HCT116 (cell line): ENCODE results near the gene MTARC2. TPM values are rescaled to one million over a fixed set of nuclear protein-coding genes. Genes with fewer than 3 reads are reported as not detected.

Experiments
- ATAC-seq: fragments of 200-7000 bp; cut with Tn5 transposase; 2 replicates; pipeline ENCODE4 v1.9.1; 2020; ENCODE audit warnings: mild to moderate bottlenecking, moderate library complexity
- BruUV-seq: library from RNA; stranded (reverse); fragments of 400-500 nt; replicated peaks from 2 replicates; lab custom pipeline; 2021; lab: Mats Ljungman, UMichigan
- CTCF ChIA-PET: fragments of 300-600 bp; sonication (Branson Sonifier 250); formaldehyde crosslinking; loops from one replicate; lab custom pipeline; 2021; ENCODE audit warnings: antibody characterized with exemption; lab: Charles Lee
- POLR2A ChIA-PET: fragments of 300-600, 350-600 bp; sonication (Branson Sonifier 250); formaldehyde crosslinking; loops from one replicate; lab custom pipeline; 2021; ENCODE audit warnings: antibody characterized with exemption; lab: Charles Lee
- RAD21 ChIA-PET, 2 experiments: fragments of 300-600 bp; sonication (Branson Sonifier 250); formaldehyde crosslinking; loops; one replicate each; lab custom pipeline; 2023; ENCODE audit warnings: low total read pairs in 2 of 2; ENCODE audit not compliant: uncharacterized antibody in 2 of 2, unreplicated experiment in 2 of 2, low non-redundant PET in 1 of 2; lab: Charles Lee
- DNase-seq: peaks from one replicate; pipeline ENCODE4 v3.0.0-alpha.2; 2010; ENCODE audit warnings: low read depth, low spot score
- H2AFZ ChIP-seq: fragments of 200-600 bp; shearing (Covaris generic), sonication (generic); 2 replicates; pipeline ENCODE4 v1.6.1; 2017; ENCODE audit warnings: low read depth, mixed run types, mixed read lengths, antibody characterized with exemption, low read length; ENCODE audit not compliant: poor library complexity, severe bottlenecking
- H3K27ac ChIP-seq: 2 replicates; pipeline ENCODE4 v1.5.1; 2012; ENCODE audit warnings: low read depth, low read length
- H3K27me3 ChIP-seq: fragments of 200-600 bp; sonication (generic); 2 replicates; pipeline ENCODE4 v1.6.1; 2016; ENCODE audit warnings: mixed run types, low read length, mixed read lengths; ENCODE audit not compliant: insufficient read depth
- H3K36me3 ChIP-seq, 2 experiments: fragments of 200-500 bp in 1 of 2; fragments of 200-600 bp in 1 of 2; sonication (Bioruptor generic) in 1 of 2; sonication (generic) in 1 of 2; 2 replicates each; pipeline versions ENCODE4 v1.5.1 to v1.6.1; 2014 to 2016; ENCODE audit warnings: low read length in 2 of 2, inconsistent platforms in 1 of 2, mixed read lengths in 1 of 2, mixed run types in 1 of 2; ENCODE audit not compliant: insufficient read depth in 2 of 2, control insufficient read depth in 1 of 2
- H3K4me1 ChIP-seq, 2 experiments: fragments of 200-600 bp in 1 of 2; sonication (generic) in 1 of 2; 2 replicates each; pipeline versions ENCODE4 v1.5.1 to v1.6.1; 2012 to 2017; ENCODE audit warnings: low read length in 2 of 2, inconsistent platforms in 1 of 2, mild to moderate bottlenecking in 1 of 2, mixed read lengths in 1 of 2, mixed run types in 1 of 2, moderate library complexity in 1 of 2; ENCODE audit not compliant: insufficient read depth in 2 of 2, control insufficient read depth in 1 of 2
- H3K4me2 ChIP-seq: fragments of 200-600 bp; sonication (generic); 2 replicates; pipeline ENCODE4 v1.6.1; 2017; ENCODE audit warnings: mixed run types, low read length, mixed read lengths
- H3K4me3 ChIP-seq, 2 experiments: fragments of 200-600 bp in 1 of 2; sonication (generic) in 1 of 2; replicated peaks in 1 of 2; 2 replicates each; pipeline ENCODE4 v1.5.1; 2011 to 2016; ENCODE audit warnings: low read length in 2 of 2, control low read depth in 1 of 2, low read depth in 1 of 2, mild to moderate bottlenecking in 1 of 2, mixed read lengths in 1 of 2, mixed run types in 1 of 2
- H3K79me2 ChIP-seq: fragments of 200-600 bp; sonication (generic); 2 replicates; pipeline ENCODE4 v1.6.1; 2017; ENCODE audit warnings: mild to moderate bottlenecking, mixed run types, low read length, moderate library complexity, mixed read lengths; ENCODE audit not compliant: insufficient read depth
- H3K9ac ChIP-seq: fragments of 200-600 bp; sonication (generic); 2 replicates; pipeline ENCODE4 v1.6.1; 2016; ENCODE audit warnings: low read length, mixed read lengths
- H3K9me2 ChIP-seq: fragments of 200-600 bp; sonication (generic), shearing (Covaris generic); 2 replicates; pipeline ENCODE4 v1.6.1; 2017; ENCODE audit warnings: mixed run types, mild to moderate bottlenecking, moderate library complexity; ENCODE audit not compliant: insufficient read depth
- H3K9me3 ChIP-seq, 2 experiments: fragments of 200-500 bp in 1 of 2; fragments of 200-600 bp in 1 of 2; sonication (Bioruptor generic) in 1 of 2; sonication (generic) in 1 of 2; 2 replicates each; pipeline ENCODE4 v1.6.1; 2014 to 2017; ENCODE audit warnings: low read length in 2 of 2, mixed read lengths in 2 of 2, inconsistent platforms in 1 of 2, low read depth in 1 of 2, mild to moderate bottlenecking in 1 of 2, mixed run types in 1 of 2, moderate library complexity in 1 of 2; ENCODE audit not compliant: control insufficient read depth in 1 of 2, insufficient read depth in 1 of 2
- H4K20me1 ChIP-seq: fragments of 200-600 bp; sonication (generic), shearing (Covaris generic); 2 replicates; pipeline ENCODE4 v1.6.1; 2017; ENCODE audit warnings: mixed run types, mild to moderate bottlenecking, moderate library complexity; ENCODE audit not compliant: insufficient read depth
- CBX3 ChIP-seq: IDR thresholded peaks from 2 replicates; pipeline ENCODE4 v1.6.1; 2012; ENCODE audit warnings: low read depth
- CEBPB ChIP-seq: IDR thresholded peaks from 2 replicates; pipeline ENCODE4 v1.6.1; 2012; ENCODE audit warnings: low read depth
- CTCF ChIP-seq, 3 experiments: fragments of 200-600 bp in 1 of 3; sonication (generic) in 1 of 3; IDR thresholded peaks in 2 of 3; conservative IDR thresholded peaks in 1 of 3; 2 replicates each; pipeline ENCODE4 v1.5.1; 2012 to 2017; ENCODE audit warnings: low read depth in 2 of 3, low read length in 2 of 3, antibody characterized with exemption in 1 of 3, borderline replicate concordance in 1 of 3, control low read depth in 1 of 3, mild to moderate bottlenecking in 1 of 3, mixed read lengths in 1 of 3, mixed run types in 1 of 3, moderate library complexity in 1 of 3; ENCODE audit not compliant: insufficient read depth in 1 of 3
- EGR1 ChIP-seq: IDR thresholded peaks from 2 replicates; pipeline ENCODE4 v1.6.1; 2012; ENCODE audit warnings: low read depth
- EZH2 ChIP-seq: fragments of 200-600 bp; sonication (generic); IDR thresholded peaks from 2 replicates; pipeline ENCODE4 v1.6.1; 2017; ENCODE audit warnings: antibody characterized with exemption, mixed run types
- EZH2phosphoT487 ChIP-seq: fragments of 200-600 bp; IDR thresholded peaks from 2 replicates; pipeline ENCODE4 v1.6.1; 2018; ENCODE audit warnings: antibody characterized with exemption, borderline replicate concordance
- JUND ChIP-seq: IDR thresholded peaks from 2 replicates; pipeline ENCODE4 v1.6.1; 2012
- POLR2A ChIP-seq: IDR thresholded peaks from 2 replicates; pipeline ENCODE4 v1.7.0; 2011; ENCODE audit warnings: borderline replicate concordance; ENCODE audit not compliant: insufficient read depth, insufficient read length; ENCODE audit errors: extremely low read depth
- RAD21 ChIP-seq: IDR thresholded peaks from 2 replicates; pipeline ENCODE4 v1.6.1; 2012; ENCODE audit warnings: low read depth, mild to moderate bottlenecking
- REST ChIP-seq: IDR thresholded peaks from 2 replicates; pipeline ENCODE4 v1.6.1; 2012; ENCODE audit warnings: low read depth
- SP1 ChIP-seq: IDR thresholded peaks from 2 replicates; pipeline ENCODE4 v1.6.1; 2012; ENCODE audit warnings: low read depth
- SRF ChIP-seq: IDR thresholded peaks from 2 replicates; pipeline ENCODE4 v1.6.1; 2012; ENCODE audit warnings: low read depth
- TCF7L2 ChIP-seq: IDR thresholded peaks from 2 replicates; pipeline ENCODE4 v1.7.0; 2011; ENCODE audit warnings: borderline replicate concordance, inconsistent platforms; ENCODE audit not compliant: insufficient read depth, insufficient read length; ENCODE audit errors: extremely low read depth
- YY1 ChIP-seq: IDR thresholded peaks from 2 replicates; pipeline ENCODE4 v1.6.1; 2011; ENCODE audit warnings: low read length, low read depth, moderate library complexity, mild to moderate bottlenecking; ENCODE audit not compliant: insufficient replicate concordance; ENCODE audit errors: extremely low read depth
- ZNF274 ChIP-seq: fragments of 200-500 bp; sonication (Bioruptor generic); IDR thresholded peaks from 2 replicates; pipeline ENCODE4 v1.6.1; 2014; ENCODE audit warnings: mild to moderate bottlenecking, low read depth, low read length, inconsistent platforms
- intact Hi-C: fragments of 100-400 bp; cut with micrococcal nuclease; formaldehyde crosslinking; loops from 2 replicates; pipeline ENCODE4 v1.10.0; 2022
- total RNA-seq: library from RNA; stranded (reverse); gene quantifications from one replicate; pipeline ENCODE4 v1.2.1, GENCODE V29; 2021; ENCODE audit not compliant: unreplicated experiment
- TF ChIP-seq, protein P1 (sequence below): IDR thresholded peaks from 2 replicates; pipeline ENCODE4 v1.6.1; 2011; ENCODE audit warnings: mild to moderate bottlenecking, low read length, moderate library complexity; ENCODE audit not compliant: insufficient replicate concordance; ENCODE audit errors: extremely low read depth

The MTARC2 gene
- total RNA-seq, 1 experiment from 2014 or later, result 16.6 TPM

DNA sequence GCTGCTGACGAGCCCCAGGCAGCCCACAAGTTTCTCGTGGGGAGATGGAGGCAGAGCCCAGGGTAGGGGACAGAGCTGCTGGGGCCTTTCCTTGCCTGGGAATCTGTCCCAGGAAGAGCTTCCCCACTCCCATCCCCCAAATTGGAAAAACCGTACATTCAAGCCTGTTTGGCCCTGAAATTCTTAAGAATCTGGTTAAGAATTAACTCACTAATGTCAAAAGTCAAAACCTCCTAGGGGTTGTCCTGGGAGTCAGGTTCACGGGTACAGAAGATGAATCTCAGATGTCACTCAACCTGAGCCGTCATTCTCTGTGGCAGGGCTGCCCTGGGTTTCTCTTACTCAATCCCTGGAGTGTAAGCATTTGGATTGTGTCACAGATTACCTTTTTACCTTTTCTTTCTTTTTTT lies 49.5 kb upstream of the MTARC2 start (continued):
- no peak for TF ChIP-seq ZNF274
- TF ChIP-seq REST, result no peak

- Histone ChIP-seq H3K4me3 (no peak overlapping the region), H3K9ac (no peak overlapping the region), H3K27ac (no peak overlapping the region), H4K20me1 (no peaks in the 10 kb centered on the region), H2AFZ (no peak overlapping the region), H3K9me3 (no peaks in the 10 kb centered on the region), H3K4me1 (no peaks in the 10 kb centered on the region; a peak in 2 of 4 replicates), H3K9me2 (no peaks in the 10 kb centered on the region), H3K79me2 (no peaks in the 10 kb centered on the region), H3K27me3 (no peaks in the 10 kb centered on the region), H3K4me2 (no peak overlapping the region), H3K36me3 (peaks cover 0 to 6% of the 10 kb centered on the region in 2 experiments; a peak in 2 of 4 replicates)
- ChIA-PET RAD21 (interaction anchor here in 1 of 2 experiments (0.7 kb wide), 1 partner anchor 34 kb away, joined by 3 read pairs; no protein-coding TSS in a partner anchor), CTCF (no interaction called here), POLR2A (no interaction called here)
- BruUV-seq, result no TSS peak
- no peak for ATAC-seq
- no peak for DNase-seq
- intact Hi-C loops, result no loop called here
- TF ChIP-seq SP1 (no peak), YY1 (no peak), EZH2 (no peak), CBX3 (no peak), ZNF274 (no peak), EZH2phosphoT487 (no peak), JUND (no peak), SRF (no peak), TCF7L2 (no peak), POLR2A (no peak), CTCF (IDR thresholded peaks at IDR 0.05 in 2 of 3, conservative IDR thresholded peaks at IDR 0.05 in 1 of 3; ENCODE audit: borderline replicate concordance in 1 of 3, insufficient read depth in 1 of 3, low read depth in 2 of 3, low read length in 2 of 3) (no peak), RAD21 (no peak), CEBPB (no peak), EGR1 (no peak)
- TF ChIP-seq, protein P1, sequence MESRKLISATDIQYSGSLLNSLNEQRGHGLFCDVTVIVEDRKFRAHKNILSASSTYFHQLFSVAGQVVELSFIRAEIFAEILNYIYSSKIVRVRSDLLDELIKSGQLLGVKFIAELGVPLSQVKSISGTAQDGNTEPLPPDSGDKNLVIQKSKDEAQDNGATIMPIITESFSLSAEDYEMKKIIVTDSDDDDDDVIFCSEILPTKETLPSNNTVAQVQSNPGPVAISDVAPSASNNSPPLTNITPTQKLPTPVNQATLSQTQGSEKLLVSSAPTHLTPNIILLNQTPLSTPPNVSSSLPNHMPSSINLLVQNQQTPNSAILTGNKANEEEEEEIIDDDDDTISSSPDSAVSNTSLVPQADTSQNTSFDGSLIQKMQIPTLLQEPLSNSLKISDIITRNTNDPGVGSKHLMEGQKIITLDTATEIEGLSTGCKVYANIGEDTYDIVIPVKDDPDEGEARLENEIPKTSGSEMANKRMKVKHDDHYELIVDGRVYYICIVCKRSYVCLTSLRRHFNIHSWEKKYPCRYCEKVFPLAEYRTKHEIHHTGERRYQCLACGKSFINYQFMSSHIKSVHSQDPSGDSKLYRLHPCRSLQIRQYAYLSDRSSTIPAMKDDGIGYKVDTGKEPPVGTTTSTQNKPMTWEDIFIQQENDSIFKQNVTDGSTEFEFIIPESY, result no peak
Measured at GRCh38 chr1:220699044-220699443, 49.1 kb upstream of the MTARC2 start.
